Frontal cortex (tissue), 1 donor: ENCODE data around the gene LSM3. TPM values are rescaled to one million over a fixed set of nuclear protein-coding genes. Genes with fewer than 3 reads are reported as not detected.

Experiments used
- total RNA-seq: library from RNA; depleted of rRNA; stranded (reverse); fragments of >200 nt; gene quantifications from one replicate; pipeline ENCODE4 v1.2.3, GENCODE V29; 2014

The LSM3 gene
- total RNA-seq, 1 donor from 2014 or later, result 13.5 TPM

Other genes with a start within 250 kb of the LSM3 start
- gene CHCHD4, start 53.9 kb upstream of the LSM3 start, total RNA-seq, result 8.6 TPM
- gene TMEM43, start 53.8 kb upstream of the LSM3 start, total RNA-seq, result 38.7 TPM
- 9.8 TPM for gene XPC, start 216 bp upstream of the LSM3 start, total RNA-seq
- gene SLC6A6, start 223.8 kb downstream of the LSM3 start, total RNA-seq, result 15.1 TPM